Effector memory CD4-positive, alpha-beta T cell (primary cell): ENCODE data around the gene PCK2.

Experiments used
- DNase-seq, 3 donors: peaks; one replicate each; pipeline ENCODE4 v3.0.0-alpha.2; 2020
- H3K27ac ChIP-seq: 2 replicates; pipeline ENCODE4 v1.7.0; 2013; ENCODE audit warnings: mild to moderate bottlenecking, low read length, moderate library complexity; ENCODE audit not compliant: insufficient read depth, poor library complexity, severe bottlenecking
- H3K27me3 ChIP-seq: replicated peaks from 2 replicates; pipeline ENCODE4 v1.7.0; 2013; ENCODE audit warnings: mild to moderate bottlenecking, low read length; ENCODE audit not compliant: insufficient read depth, control insufficient read depth, poor library complexity, severe bottlenecking
- H3K36me3 ChIP-seq: 2 replicates; pipeline ENCODE4 v1.7.0; 2013; ENCODE audit warnings: mild to moderate bottlenecking, low read length, moderate library complexity; ENCODE audit not compliant: control insufficient read depth, insufficient read depth
- H3K4me1 ChIP-seq: 2 replicates; pipeline ENCODE4 v1.7.0; 2013; ENCODE audit warnings: low read length, mild to moderate bottlenecking; ENCODE audit not compliant: control insufficient read depth, insufficient read depth, poor library complexity, severe bottlenecking
- H3K4me3 ChIP-seq: 2 replicates; pipeline ENCODE4 v1.7.0; 2013; ENCODE audit warnings: low read length, low read depth, mild to moderate bottlenecking; ENCODE audit not compliant: insufficient read depth, poor library complexity, severe bottlenecking
- H3K9me3 ChIP-seq: 2 replicates; pipeline ENCODE4 v1.7.0; 2013; ENCODE audit warnings: mild to moderate bottlenecking, low read length, moderate library complexity; ENCODE audit not compliant: control insufficient read depth

The PCK2 gene

DNA sequence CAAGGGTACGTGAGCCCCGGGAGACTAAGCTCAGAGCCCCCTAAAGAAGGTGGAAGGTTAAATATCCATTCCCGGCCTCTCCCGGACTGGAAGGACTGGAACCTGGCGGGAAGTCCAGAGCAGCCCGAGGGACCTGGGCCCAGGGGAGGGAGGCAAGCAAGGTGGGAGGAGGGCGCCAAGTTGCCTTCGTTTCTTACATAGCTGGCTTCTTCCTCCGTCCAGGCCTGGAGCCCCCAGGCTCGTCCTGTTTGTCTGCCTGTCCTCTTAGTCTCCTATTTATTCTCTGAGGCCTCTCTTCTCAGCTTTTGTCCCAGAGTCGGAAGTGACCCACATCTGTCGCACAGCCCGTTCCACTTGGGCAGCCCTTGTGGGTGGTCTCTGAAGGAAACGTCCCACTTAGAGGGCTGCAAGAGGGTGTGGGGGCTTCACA, 745 bp downstream of the PCK2 start:
- Histone ChIP-seq H3K27me3 (no peaks in the 10 kb centered on the region), H3K36me3 (peaks cover 14% of the 10 kb centered on the region), H3K9me3 (no peaks in the 10 kb centered on the region), H3K27ac (peak overlapping the region; percentile 84), H3K4me1 (no peaks in the 10 kb centered on the region), H3K4me3 (peak overlapping the region; percentile 90)
- DNase-seq = no peak

DNA sequence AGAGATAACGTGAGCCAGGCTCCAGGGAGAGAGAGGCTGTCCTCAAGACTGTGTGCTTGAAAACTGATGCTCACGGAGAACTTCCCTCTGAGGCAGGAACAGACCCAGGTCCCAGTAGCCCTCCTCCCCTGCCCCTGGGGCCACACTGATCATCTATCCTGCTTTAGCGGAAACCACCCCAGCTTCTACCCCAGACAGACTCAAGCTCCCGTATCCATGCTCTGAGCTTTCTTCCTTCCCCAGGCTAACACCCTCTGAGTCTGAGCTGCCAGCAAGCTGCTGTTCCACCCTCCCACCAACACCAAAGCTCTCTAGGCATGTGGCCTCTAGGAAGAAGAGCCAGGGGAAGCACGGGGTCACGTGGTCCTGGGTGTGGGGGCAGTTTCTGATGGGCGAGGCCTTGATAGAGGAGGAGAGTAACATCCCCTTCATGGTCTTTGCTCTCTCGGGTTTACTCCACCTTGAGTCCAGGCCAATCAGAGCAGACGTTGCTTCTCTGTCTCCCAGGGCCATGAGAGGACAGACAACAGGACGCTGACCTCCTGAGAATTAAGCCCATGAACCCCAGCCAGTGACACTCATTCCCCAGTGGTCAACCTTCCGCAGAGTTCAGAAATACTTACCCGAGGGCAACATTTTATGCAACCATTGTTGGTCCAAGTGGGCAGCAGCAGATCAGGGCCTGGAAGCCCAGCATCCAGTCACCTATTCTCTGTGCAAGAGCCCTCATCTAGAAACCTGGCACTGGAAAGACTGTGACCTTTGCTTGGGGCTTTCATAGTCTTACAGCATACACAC, 1.4 kb downstream of the PCK2 start:
- Histone ChIP-seq H3K4me1 (no peaks in the 10 kb centered on the region), H3K36me3 (peaks cover 18% of the 10 kb centered on the region), H3K27ac (peak overlapping the region; percentile 84), H3K27me3 (no peaks in the 10 kb centered on the region), H3K9me3 (no peaks in the 10 kb centered on the region), H3K4me3 (peak overlapping the region; percentile 90)
- peak in 1 of 3 donors; percentile 9 for DNase-seq

DNA sequence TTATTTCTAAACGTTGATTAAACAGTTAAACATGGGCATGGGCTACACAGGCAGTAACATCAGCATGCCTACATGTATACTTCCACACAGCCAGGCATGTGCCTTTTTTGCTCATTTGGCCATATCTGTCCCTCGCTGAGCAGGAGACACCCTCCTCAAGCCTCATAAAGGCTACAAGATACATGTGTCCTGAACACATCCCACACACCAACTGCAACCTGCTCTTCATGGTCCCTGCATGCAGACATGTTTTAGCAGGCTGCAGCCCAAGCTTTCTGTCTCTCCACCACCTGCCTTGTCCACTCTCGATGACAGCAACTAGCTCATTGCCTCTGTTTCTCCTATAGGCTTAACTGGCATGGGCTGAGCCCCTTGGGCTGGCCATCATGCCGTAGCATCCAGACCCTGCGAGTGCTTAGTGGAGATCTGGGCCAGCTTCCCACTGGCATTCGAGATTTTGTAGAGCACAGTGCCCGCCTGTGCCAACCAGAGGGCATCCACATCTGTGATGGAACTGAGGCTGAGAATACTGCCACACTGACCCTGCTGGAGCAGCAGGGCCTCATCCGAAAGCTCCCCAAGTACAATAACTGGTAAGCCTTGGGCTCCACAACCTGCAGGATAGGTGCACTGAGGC, 2.6 kb downstream of the PCK2 start:
- DNase-seq = no peak
- Histone ChIP-seq H3K27me3 (no peaks in the 10 kb centered on the region), H3K4me1 (no peaks in the 10 kb centered on the region), H3K9me3 (no peaks in the 10 kb centered on the region), H3K4me3 (no peak overlapping the region), H3K36me3 (peaks cover 18% of the 10 kb centered on the region), H3K27ac (no peak overlapping the region)

DNA sequence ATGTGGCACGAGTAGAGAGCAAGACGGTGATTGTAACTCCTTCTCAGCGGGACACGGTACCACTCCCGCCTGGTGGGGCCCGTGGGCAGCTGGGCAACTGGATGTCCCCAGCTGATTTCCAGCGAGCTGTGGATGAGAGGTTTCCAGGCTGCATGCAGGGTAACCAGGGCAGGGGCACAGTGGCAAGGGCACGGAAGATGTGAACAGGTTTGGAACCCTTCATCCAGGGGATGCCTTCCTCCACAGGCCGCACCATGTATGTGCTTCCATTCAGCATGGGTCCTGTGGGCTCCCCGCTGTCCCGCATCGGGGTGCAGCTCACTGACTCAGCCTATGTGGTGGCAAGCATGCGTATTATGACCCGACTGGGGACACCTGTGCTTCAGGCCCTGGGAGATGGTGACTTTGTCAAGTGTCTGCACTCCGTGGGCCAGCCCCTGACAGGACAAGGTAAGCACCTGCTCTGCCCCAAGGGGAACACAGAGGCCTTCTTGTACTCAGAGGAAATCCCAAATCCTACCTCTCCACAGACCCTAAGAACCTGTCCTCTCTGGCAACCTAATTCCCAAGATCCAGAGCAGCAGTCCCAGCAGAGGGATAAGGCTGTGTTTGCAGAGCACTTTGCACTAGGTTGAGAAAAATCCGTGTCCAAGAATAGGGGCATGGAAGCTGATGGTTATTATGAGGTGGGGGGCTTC, 4.3 kb downstream of the PCK2 start:
- no peaks in the 10 kb centered on the region for H3K4me1 ChIP-seq
- H3K27me3 ChIP-seq = no peaks in the 10 kb centered on the region
- H3K9me3 ChIP-seq = no peaks in the 10 kb centered on the region
- H3K36me3 ChIP-seq = peaks cover 26% of the 10 kb centered on the region
- no peak for DNase-seq
- no peak overlapping the region for H3K4me3 ChIP-seq
- H3K27ac ChIP-seq = no peak overlapping the region

DNA sequence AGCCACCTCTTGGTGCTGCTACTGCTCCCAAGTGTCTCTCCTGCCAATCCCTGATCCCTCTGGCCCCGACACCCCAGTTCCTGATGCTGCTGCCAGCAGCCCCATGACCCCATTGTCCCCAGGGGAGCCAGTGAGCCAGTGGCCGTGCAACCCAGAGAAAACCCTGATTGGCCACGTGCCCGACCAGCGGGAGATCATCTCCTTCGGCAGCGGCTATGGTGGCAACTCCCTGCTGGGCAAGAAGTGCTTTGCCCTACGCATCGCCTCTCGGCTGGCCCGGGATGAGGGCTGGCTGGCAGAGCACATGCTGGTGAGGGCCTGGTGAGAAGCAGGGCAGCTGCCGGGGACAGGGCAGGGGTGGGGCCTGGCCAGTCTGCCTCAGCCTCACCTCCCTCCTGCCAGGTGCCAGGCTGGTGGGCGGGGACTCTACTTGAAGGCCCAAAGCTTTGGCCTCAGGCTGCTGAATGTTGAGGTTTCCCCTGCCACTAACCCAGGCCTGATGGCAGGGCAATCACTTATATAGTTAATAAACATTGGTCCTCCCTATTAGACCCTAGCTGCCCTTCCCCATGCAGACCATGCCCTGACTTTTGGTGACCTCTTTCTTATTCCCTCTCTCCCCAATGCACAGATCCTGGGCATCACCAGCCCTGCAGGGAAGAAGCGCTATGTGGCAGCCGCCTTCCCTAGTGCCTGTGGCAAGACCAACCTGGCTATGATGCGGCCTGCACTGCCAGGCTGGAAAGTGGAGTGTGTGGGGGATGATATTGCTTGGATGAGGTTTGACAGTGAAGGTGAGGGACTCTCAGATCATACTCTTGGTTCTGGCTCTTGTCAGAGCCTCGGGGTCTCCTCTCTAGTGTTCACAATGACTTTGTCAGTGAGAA, 5.1 kb downstream of the PCK2 start:
- Histone ChIP-seq H3K4me1 (no peaks in the 10 kb centered on the region), H3K27ac (no peak overlapping the region), H3K4me3 (no peak overlapping the region), H3K36me3 (peaks cover 31% of the 10 kb centered on the region), H3K9me3 (no peaks in the 10 kb centered on the region), H3K27me3 (no peaks in the 10 kb centered on the region)
- DNase-seq = no peak

DNA sequence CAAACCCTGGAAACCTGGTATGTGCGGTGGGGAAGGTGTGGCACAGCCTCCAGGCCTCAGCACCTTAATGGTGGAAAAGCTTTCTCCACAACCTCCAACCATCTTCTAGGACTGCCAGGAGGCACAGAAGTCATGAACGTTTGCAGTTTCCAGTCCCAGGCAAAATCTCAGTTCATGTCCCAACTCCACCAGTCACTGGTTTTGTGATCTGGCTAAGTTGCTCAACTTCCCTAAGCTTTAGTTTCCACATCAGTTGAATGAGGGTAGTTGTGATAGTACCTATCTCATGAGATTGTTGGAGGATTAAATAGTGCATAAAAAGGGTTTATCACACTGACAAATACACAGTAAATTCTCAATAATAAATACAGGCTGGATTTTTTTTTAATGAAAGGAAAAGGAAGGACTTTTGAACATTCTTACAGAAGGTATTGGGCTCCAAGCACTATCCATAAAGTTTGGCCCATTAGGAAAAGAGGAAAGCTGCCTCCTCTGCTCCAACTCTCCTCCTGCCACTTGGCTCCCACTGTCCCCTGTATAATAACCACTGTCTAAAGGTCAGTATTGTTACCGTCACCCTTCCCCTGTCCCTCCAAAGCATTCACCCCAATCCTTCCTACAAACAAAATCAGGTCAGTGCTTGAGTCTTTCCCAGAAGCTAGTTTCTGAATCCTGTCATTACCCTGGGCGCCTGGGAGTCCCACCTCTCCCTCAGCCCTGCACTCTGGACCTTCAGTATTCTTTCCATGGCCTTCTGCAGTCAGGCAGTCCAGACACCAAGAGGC, 6.3 kb downstream of the PCK2 start:
- Histone ChIP-seq H3K4me1 (no peaks in the 10 kb centered on the region), H3K4me3 (no peak overlapping the region), H3K27me3 (no peaks in the 10 kb centered on the region), H3K27ac (no peak overlapping the region), H3K9me3 (no peaks in the 10 kb centered on the region), H3K36me3 (peaks cover 31% of the 10 kb centered on the region)
- no peak for DNase-seq

DNA sequence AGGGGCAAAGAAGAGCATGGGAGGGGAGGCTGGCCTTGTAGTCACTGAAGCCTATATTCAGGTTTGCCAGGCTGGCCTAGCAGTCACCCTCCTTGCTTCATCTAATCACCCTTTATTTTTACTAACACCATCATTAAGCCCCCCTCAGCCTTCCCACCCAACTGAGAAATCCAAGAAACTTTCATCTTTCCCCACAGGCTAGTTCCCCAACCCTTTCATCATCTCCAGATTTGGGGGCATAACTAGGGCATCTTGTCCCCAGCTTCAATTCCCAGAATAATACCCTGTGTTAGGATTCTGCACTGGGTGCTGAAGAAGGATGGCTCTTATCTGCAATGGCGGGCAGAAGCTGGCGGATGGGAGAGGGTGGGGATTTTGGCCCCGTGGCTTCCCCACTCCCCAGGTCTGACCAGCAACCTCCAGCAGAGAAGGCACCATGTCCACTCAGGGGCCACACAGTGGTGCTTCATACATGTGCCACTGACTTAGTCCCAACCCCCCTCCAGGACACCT, 6.9 kb downstream of the PCK2 start:
- Histone ChIP-seq H3K27me3 (no peaks in the 10 kb centered on the region), H3K36me3 (peaks cover 31% of the 10 kb centered on the region), H3K4me3 (no peak overlapping the region), H3K9me3 (no peaks in the 10 kb centered on the region), H3K4me1 (no peaks in the 10 kb centered on the region), H3K27ac (no peak overlapping the region)
- no peak for DNase-seq

DNA sequence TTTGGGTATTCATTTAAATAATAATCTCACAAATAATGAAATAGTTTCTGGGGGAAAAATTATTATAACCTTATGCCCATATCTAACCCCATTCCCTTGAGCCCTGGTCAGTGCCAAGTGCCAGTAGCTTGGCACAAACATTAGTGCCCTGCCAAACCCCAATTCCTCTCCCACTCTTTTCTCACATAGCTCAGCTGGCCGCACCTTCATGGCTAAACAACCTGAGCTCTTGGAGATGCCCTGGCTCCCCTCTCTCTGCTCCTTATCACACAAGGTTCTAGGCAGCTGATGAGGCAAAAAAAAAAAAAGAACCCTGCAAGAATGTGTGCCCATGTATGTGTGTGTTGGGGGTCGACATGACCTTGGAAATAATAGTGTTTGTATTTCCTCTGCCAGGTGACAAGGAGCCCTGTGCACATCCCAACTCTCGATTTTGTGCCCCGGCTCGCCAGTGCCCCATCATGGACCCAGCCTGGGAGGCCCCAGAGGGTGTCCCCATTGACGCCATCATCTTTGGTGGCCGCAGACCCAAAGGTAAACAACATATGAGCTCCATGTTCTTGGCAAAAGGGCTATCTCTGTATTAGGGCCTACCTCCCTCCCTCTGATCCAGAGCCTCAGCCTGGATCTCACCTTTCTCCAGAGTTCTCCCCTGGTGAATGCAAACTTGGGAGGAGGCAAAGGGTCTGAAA, 8.4 kb downstream of the PCK2 start:
- Histone ChIP-seq H3K27ac (no peak overlapping the region), H3K4me1 (no peaks in the 10 kb centered on the region), H3K36me3 (peaks cover 31% of the 10 kb centered on the region), H3K9me3 (no peaks in the 10 kb centered on the region), H3K4me3 (no peak overlapping the region), H3K27me3 (no peaks in the 10 kb centered on the region)
- DNase-seq = no peak
